K562 (cell line): ENCODE data around the gene ATP6V1F. TPM values are rescaled to one million over a fixed set of nuclear protein-coding genes. Genes with fewer than 3 reads are reported as not detected.

ENCODE experiments used
- CBX2 ChIP-seq: fragments of 200-600 bp; sonication (generic); IDR thresholded peaks from one replicate; pipeline ENCODE4 v1.6.1; 2012; ENCODE audit warnings: mild to moderate bottlenecking, low read length, inconsistent platforms; ENCODE audit not compliant: insufficient read depth, poor library complexity, severe bottlenecking
- ETV5 ChIP-seq: sonication (generic); formaldehyde crosslinking; IDR thresholded peaks from 2 replicates; pipeline ENCODE4 v1.4.0; 2020; ENCODE audit warnings: low read depth, mild to moderate bottlenecking, missing genetic modification reagents
- GTF2E2 ChIP-seq: fragments of 200-800 bp; sonication (Bioruptor generic); IDR thresholded peaks from 2 replicates; pipeline ENCODE4 v1.6.1; 2016; ENCODE audit warnings: missing genetic modification characterization, missing compliant biosample characterization
- HNRNPL ChIP-seq: fragments of 200-400 bp; formaldehyde crosslinking; IDR thresholded peaks from 2 replicates; pipeline ENCODE4 v1.6.1; 2017; ENCODE audit warnings: low read depth, mild to moderate bottlenecking, low read length
- KAT2B ChIP-seq: IDR thresholded peaks from one replicate; pipeline ENCODE4 v1.6.1; 2012; ENCODE audit warnings: low read depth, mild to moderate bottlenecking, control low read depth, inconsistent platforms, low read length, moderate library complexity
- KHSRP ChIP-seq: fragments of 450-650 bp; IDR thresholded peaks from 2 replicates; pipeline ENCODE4 v1.6.1; 2017
- NCOA4 ChIP-seq: fragments of 450-650 bp; IDR thresholded peaks from 2 replicates; pipeline ENCODE4 v1.6.1; 2018; ENCODE audit warnings: mild to moderate bottlenecking; ENCODE audit not compliant: partially characterized antibody
- PHF8 ChIP-seq: fragments of 200-600 bp; sonication (generic); IDR thresholded peaks from 2 replicates; pipeline ENCODE4 v1.6.1; 2012; ENCODE audit warnings: mixed run types, mild to moderate bottlenecking, inconsistent platforms, low read length, moderate library complexity, borderline replicate concordance
- PTBP1 ChIP-seq: fragments of 200-400 bp; formaldehyde crosslinking; IDR thresholded peaks from 2 replicates; pipeline ENCODE4 v1.6.1; 2017; ENCODE audit warnings: low read depth, low read length
- REST ChIP-seq, 2 experiments: fragments of 450-650 bp; formaldehyde crosslinking in 1 of 2; IDR thresholded peaks; 2 replicates each; pipeline versions ENCODE4 v1.4.0 to v1.6.1; 2014 to 2020; ENCODE audit warnings: mild to moderate bottlenecking in 2 of 2, borderline replicate concordance in 1 of 2, low read depth in 1 of 2
- RFX5 ChIP-seq: IDR thresholded peaks from 2 replicates; pipeline ENCODE4 v1.6.1; 2011; ENCODE audit warnings: low read depth, mild to moderate bottlenecking, improper control_type of control experiment, low read length
- SMAD4 ChIP-seq: fragments of 250-450 bp; sonication (Bioruptor Pico); conservative IDR thresholded peaks from 2 replicates; pipeline ENCODE4 v1.8.0; 2021; ENCODE audit warnings: inconsistent platforms, mild to moderate bottlenecking, moderate library complexity
- SMARCB1 ChIP-seq: IDR thresholded peaks from 2 replicates; pipeline ENCODE4 v1.6.1; 2011; ENCODE audit warnings: improper control_type of control experiment, low read depth; ENCODE audit not compliant: insufficient read length
- TEAD4 ChIP-seq, 2 experiments: sonication (generic) in 1 of 2; formaldehyde crosslinking in 1 of 2; IDR thresholded peaks; 2 replicates each; pipeline versions ENCODE4 v1.6.1 to v1.8.0; 2012 to 2022; ENCODE audit warnings: borderline replicate concordance in 1 of 2, inconsistent platforms in 1 of 2, low read length in 1 of 2, mild to moderate bottlenecking in 1 of 2, missing genetic modification reagents in 1 of 2
- ZBTB34 ChIP-seq: fragments of 250-450 bp; sonication (Bioruptor Pico); IDR thresholded peaks from 2 replicates; pipeline ENCODE4 v1.8.0; 2021; ENCODE audit warnings: mild to moderate bottlenecking, moderate library complexity
- ZNF551 ChIP-seq: fragments of 250-450 bp; sonication (Bioruptor Pico); IDR thresholded peaks from 2 replicates; pipeline ENCODE4 v1.5.0; 2021; ENCODE audit warnings: mild to moderate bottlenecking, moderate library complexity
- ZNF696 ChIP-seq: fragments of 250-450 bp; sonication (Bioruptor Pico); conservative IDR thresholded peaks from 2 replicates; pipeline ENCODE4 v1.4.0; 2020; ENCODE audit warnings: mild to moderate bottlenecking, moderate library complexity
- polyA plus RNA-seq, 8 experiments: library from polyadenylated mRNA; depleted of rRNA in 4 of 8; stranded (reverse) in 5 of 8; unstranded in 3 of 8; fragments of >200 nt; fragmentation: Nextera tagmentation in 2 of 8; fragmentation: Illumina TruSeq in 1 of 8; extraction: Ambion mirVana in 2 of 8; extraction: Trizol in 1 of 8; gene quantifications; 2 replicates each; pipeline versions ENCODE4 v1.2.1 to v1.2.3, GENCODE V29; 2011 to 2014; ENCODE audit warnings: inconsistent platforms in 1 of 8, missing spikeins in 1 of 8
- total RNA-seq, 7 experiments: library from RNA; depleted of rRNA in 6 of 7; stranded (reverse); fragments of >200 nt in 6 of 7; fragmentation: Illumina TruSeq in 2 of 7; extraction: Trizol in 2 of 7; gene quantifications; 2 replicates each; pipeline versions ENCODE4 v1.2.1 to v1.2.3, GENCODE V29; 2011 to 2021; ENCODE audit warnings: low replicate concordance in 1 of 7
- TF ChIP-seq, protein P1 (sequence below): IDR thresholded peaks from 2 replicates; pipeline ENCODE4 v1.6.1; 2011; ENCODE audit not compliant: insufficient read length; ENCODE audit errors: extremely low read depth

Gene ATP6V1F
- total and polyA plus RNA-seq, 9 of the 15 experiments (the other 6 are each of a cell fraction or from before 2014, with no cell fraction given), result 206 to 1,123 (median 542) TPM

GRCh38 chr7:128863433-128863989 is 855 bp downstream of the ATP6V1F start (continued):
- TF ChIP-seq SMARCB1 (no peak), TEAD4 (IDR thresholded peaks at IDR 0.05; ENCODE audit: low read length) (0 out of 2 replicates have a peak, but pooled peaks have one; percentile 22), TEAD4 (CRISPR knock-in tag; IDR thresholded peaks at IDR 0.05; ENCODE audit: borderline replicate concordance) (no peak), HNRNPL (no peak), SMAD4 (CRISPR knock-in tag) (no peak), ZNF696 (CRISPR knock-in tag) (no peak), ETV5 (CRISPR knock-in tag) (no peak; the same call in 1 of the 2 replicates), REST (IDR thresholded peaks at IDR 0.05; ENCODE audit: borderline replicate concordance) (peak; percentile 96), REST (CRISPR knock-in tag; IDR thresholded peaks at IDR 0.05; ENCODE audit: low read depth) (no peak), PTBP1 (no peak), CBX2 (no peak), KHSRP (no peak), PHF8 (no peak), NCOA4 (no peak), KAT2B (no peak), GTF2E2 (no peak), ZNF551 (no peak), ZBTB34 (no peak), RFX5 (no peak)
- TF ChIP-seq, protein P1, sequence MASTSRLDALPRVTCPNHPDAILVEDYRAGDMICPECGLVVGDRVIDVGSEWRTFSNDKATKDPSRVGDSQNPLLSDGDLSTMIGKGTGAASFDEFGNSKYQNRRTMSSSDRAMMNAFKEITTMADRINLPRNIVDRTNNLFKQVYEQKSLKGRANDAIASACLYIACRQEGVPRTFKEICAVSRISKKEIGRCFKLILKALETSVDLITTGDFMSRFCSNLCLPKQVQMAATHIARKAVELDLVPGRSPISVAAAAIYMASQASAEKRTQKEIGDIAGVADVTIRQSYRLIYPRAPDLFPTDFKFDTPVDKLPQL, result no peak
